A549 (cell line): Measurements from ENCODE around the gene DAB1. TPM values are rescaled to one million over a fixed set of nuclear protein-coding genes. Genes with fewer than 3 reads are reported as not detected.

Experiments
- ATAC-seq, 2 experiments: fragments of 200-7000 bp in 1 of 2; fragments of >200 bp in 1 of 2; cut with Nextera tagmentation in 1 of 2; cut with Tn5 transposase in 1 of 2; 3 replicates each; pipeline versions ENCODE4 v1.8.0 to v1.9.1; 2018 to 2020; ENCODE audit warnings: mild to moderate bottlenecking in 1 of 2, moderate library complexity in 1 of 2
- CTCF ChIA-PET: fragments of 300-600 bp; sonication (Branson Sonifier 250); formaldehyde crosslinking; extraction: SDS; loops from one replicate; lab custom pipeline; 2021; ENCODE audit warnings: antibody characterized with exemption, inconsistent platforms; lab: Yijun Ruan, JAX
- POLR2A ChIA-PET: fragments of 350-600 bp; formaldehyde crosslinking; extraction: SDS; loops from one replicate; lab custom pipeline; 2021; ENCODE audit warnings: antibody characterized with exemption, inconsistent platforms; lab: Yijun Ruan, JAX
- DNase-seq, 2 experiments: peaks; one replicate each; pipeline versions ENCODE4 v3.0.0 to v3.0.0-alpha.2; 2011 to 2016; ENCODE audit warnings: low read depth in 1 of 2, low spot score in 1 of 2
- FAIRE-seq: peaks from 2 replicates; lab custom pipeline; 2011; peaks lifted over from hg19 to GRCh38; lab: Jason Lieb, UNC
- H3K27ac ChIP-seq, 2 experiments: fragments of >200 bp; sonication (Bioruptor Twin); formaldehyde crosslinking; 3 replicates each; pipeline ENCODE4 v1.5.1; 2016 to 2017
- H3K4me1 ChIP-seq: fragments of >200 bp; sonication (Bioruptor Twin); formaldehyde crosslinking; 3 replicates; pipeline ENCODE4 v1.6.1; 2016
- H3K4me2 ChIP-seq: fragments of >200 bp; sonication (Bioruptor Twin); formaldehyde crosslinking; 3 replicates; pipeline ENCODE4 v1.6.1; 2016
- H3K4me3 ChIP-seq: fragments of >200 bp; sonication (Bioruptor Twin); formaldehyde crosslinking; 3 replicates; pipeline ENCODE4 v1.5.1; 2016
- H3K9me3 ChIP-seq: fragments of >200 bp; sonication (Bioruptor Twin); formaldehyde crosslinking; 3 replicates; pipeline ENCODE4 v1.6.1; 2016
- BHLHE40 ChIP-seq: IDR thresholded peaks from 2 replicates; pipeline ENCODE4 v1.6.1; 2012; ENCODE audit warnings: low read depth, low read length, inconsistent platforms
- CBX2 ChIP-seq: fragments of 200-600 bp; sonication (generic); IDR thresholded peaks from 2 replicates; pipeline ENCODE4 v1.6.1; 2016; ENCODE audit warnings: low read depth, mild to moderate bottlenecking, borderline replicate concordance
- CBX8 ChIP-seq: fragments of 200-600 bp; sonication (generic); IDR thresholded peaks from 2 replicates; pipeline ENCODE4 v1.6.1; 2016
- CHD2 ChIP-seq: fragments of 150-350 bp; IDR thresholded peaks from 2 replicates; pipeline ENCODE4 v1.6.1; 2014; ENCODE audit warnings: low read length; ENCODE audit not compliant: partially characterized antibody
- ESRRA ChIP-seq: fragments of 150-350 bp; IDR thresholded peaks from 2 replicates; pipeline ENCODE4 v1.6.1; 2014; ENCODE audit warnings: mild to moderate bottlenecking, low read length, borderline replicate concordance
- FOSB ChIP-seq: fragments of 250-450 bp; sonication (Bioruptor Pico); IDR thresholded peaks from 2 replicates; pipeline ENCODE4 v1.5.0; 2020; ENCODE audit warnings: mild to moderate bottlenecking, moderate library complexity
- FOSL2 ChIP-seq, 2 experiments: fragments of 450-650 bp in 1 of 2; fragments of >200 bp in 1 of 2; sonication (Bioruptor Twin) in 1 of 2; formaldehyde crosslinking; IDR thresholded peaks; 2 replicates each; pipeline versions ENCODE4 v1.5.0 to v1.6.1; 2016 to 2020; ENCODE audit warnings: mild to moderate bottlenecking in 1 of 2, moderate library complexity in 1 of 2
- FOXS1 ChIP-seq: fragments of 250-450 bp; sonication (Bioruptor Pico); IDR thresholded peaks from 2 replicates; pipeline ENCODE4 v1.5.0; 2020; ENCODE audit warnings: mild to moderate bottlenecking, moderate library complexity
- GATA3 ChIP-seq: IDR thresholded peaks from 2 replicates; pipeline ENCODE4 v1.6.1; 2012; ENCODE audit warnings: borderline replicate concordance
- HDAC2 ChIP-seq: fragments of 200-600 bp; sonication (generic); IDR thresholded peaks from 2 replicates; pipeline ENCODE4 v1.6.1; 2016
- HOXA7 ChIP-seq: fragments of 250-450 bp; sonication (Bioruptor Pico); IDR thresholded peaks from 2 replicates; pipeline ENCODE4 v1.5.0; 2020; ENCODE audit warnings: mild to moderate bottlenecking, moderate library complexity
- HOXB13 ChIP-seq: fragments of 250-450 bp; sonication (Bioruptor Pico); IDR thresholded peaks from 2 replicates; pipeline ENCODE4 v1.5.0; 2020; ENCODE audit warnings: low read depth, mild to moderate bottlenecking, moderate library complexity
- JUN ChIP-seq, 2 experiments: fragments of >200 bp; sonication (Bioruptor Twin); formaldehyde crosslinking; IDR thresholded peaks; 2 replicates in 1 of 2; 3 replicates in 1 of 2; pipeline ENCODE4 v1.6.1; 2016 to 2017
- KDM1A ChIP-seq: fragments of 200-600 bp; sonication (generic); IDR thresholded peaks from 2 replicates; pipeline ENCODE4 v1.6.1; 2016; ENCODE audit warnings: low read depth, mild to moderate bottlenecking
- KDM5A ChIP-seq: fragments of 200-600 bp; sonication (generic); IDR thresholded peaks from 2 replicates; pipeline ENCODE4 v1.6.1; 2016; ENCODE audit warnings: antibody characterized with exemption, mild to moderate bottlenecking
- MAFK ChIP-seq: fragments of 450-650 bp; IDR thresholded peaks from 2 replicates; pipeline ENCODE4 v1.6.1; 2014; ENCODE audit not compliant: partially characterized antibody
- NPAS2 ChIP-seq: fragments of 250-450 bp; sonication (Bioruptor Pico); IDR thresholded peaks from 2 replicates; pipeline ENCODE4 v1.8.0; 2022; ENCODE audit warnings: mild to moderate bottlenecking, moderate library complexity, borderline replicate concordance
- NR3C1 ChIP-seq: fragments of >200 bp; sonication (Bioruptor Twin); formaldehyde crosslinking; IDR thresholded peaks from 3 replicates; pipeline ENCODE4 v1.6.1; 2017
- POLR2AphosphoS2 ChIP-seq: conservative IDR thresholded peaks from 2 replicates; pipeline ENCODE4 v1.6.1; 2012; ENCODE audit warnings: low read length, improper control_type of control experiment, inconsistent platforms
- RAD21 ChIP-seq, 2 experiments: fragments of >200 bp in 1 of 2; sonication (Bioruptor Twin) in 1 of 2; formaldehyde crosslinking in 1 of 2; IDR thresholded peaks in 1 of 2; conservative IDR thresholded peaks in 1 of 2; 2 replicates in 1 of 2; 3 replicates in 1 of 2; pipeline ENCODE4 v1.6.1; 2012 to 2018; ENCODE audit warnings: inconsistent platforms in 1 of 2
- ZC3H11A ChIP-seq: fragments of 450-650 bp; IDR thresholded peaks from 2 replicates; pipeline ENCODE4 v1.6.1; 2014; ENCODE audit warnings: antibody characterized with exemption, mild to moderate bottlenecking
- WGBS: methylation state at CpG from one replicate; pipeline ENCODE4 v1.1.6; 2017; ENCODE audit errors: missing lambda C conversion rate; 5-methylcytosine and 5-hydroxymethylcytosine counted together
- polyA plus RNA-seq, 4 experiments: library from polyadenylated mRNA; depleted of rRNA in 3 of 4; stranded (reverse); fragments of >200 nt; fragmentation: RNase III in 1 of 4; extraction: RNeasy Plus Mini Kit Qiagen cat#74134 plus additional on column Dnase treatment in 1 of 4; gene quantifications; 2 replicates in 3 of 4; 3 replicates in 1 of 4; pipeline ENCODE4 v1.2.3, GENCODE V29; 2011 to 2017
- TF ChIP-seq, protein P1 (sequence below): fragments of 150-350 bp; IDR thresholded peaks from 2 replicates; pipeline ENCODE4 v1.6.1; 2014; ENCODE audit warnings: low read depth, mild to moderate bottlenecking, low read length
- TF ChIP-seq, protein P2 (sequence below): IDR thresholded peaks from 2 replicates; pipeline ENCODE4 v1.6.1; 2012
- TF ChIP-seq, protein P3 (sequence below): fragments of >200 bp; sonication (Bioruptor Twin); formaldehyde crosslinking; IDR thresholded peaks from 3 replicates; pipeline ENCODE4 v1.5.1; 2016
- TF ChIP-seq, protein P4 (sequence below): fragments of 200-600 bp; sonication (generic); IDR thresholded peaks from 2 replicates; pipeline ENCODE4 v1.6.1; 2016; ENCODE audit warnings: antibody characterized with exemption, mild to moderate bottlenecking, moderate library complexity
- TF ChIP-seq, protein P5 (sequence below): fragments of 250-450 bp; sonication (Bioruptor Pico); IDR thresholded peaks from 2 replicates; pipeline ENCODE4 v1.5.0; 2020; ENCODE audit warnings: low read depth, mild to moderate bottlenecking, moderate library complexity

Gene DAB1
- polyA plus RNA-seq, 2 of the 4 experiments (the other 2 are of a cell fraction): not detected

DNA sequence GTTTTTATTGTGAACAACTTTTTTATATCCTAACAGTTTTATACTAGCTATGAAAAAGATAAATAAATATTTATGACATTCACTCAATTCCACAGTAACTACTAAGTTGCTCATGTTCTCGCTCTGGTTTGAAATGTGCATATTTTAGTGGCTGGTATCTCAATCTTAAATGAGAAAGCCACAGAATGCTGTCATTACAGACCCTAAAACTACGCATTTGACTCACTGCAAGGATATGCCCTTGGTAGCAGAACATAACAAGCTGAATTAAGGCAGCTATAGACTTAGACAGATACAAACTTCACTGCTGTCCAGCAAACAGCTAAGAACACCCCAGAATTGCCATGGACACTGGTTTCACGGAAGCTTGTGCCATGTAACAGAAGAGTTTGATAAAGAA lies 19.0 kb downstream of the DAB1 start:
- no peaks in the 10 kb centered on the region for H3K9me3 ChIP-seq
- CTCF ChIA-PET: no interaction called here
- WGBS: 5% methylated on average over 3 of the region's 3 CpGs
- FAIRE-seq: no peak
- no peak overlapping the region for H3K27ac ChIP-seq
- TF ChIP-seq CBX8 (no peak), HOXB13 (CRISPR knock-in tag) (no peak), RAD21 (conservative IDR thresholded peaks at IDR 0.05 in 1 of 2, IDR thresholded peaks at IDR 0.05 in 1 of 2) (no peak), CHD2 (no peak), ESRRA (no peak), JUN (IDR thresholded peaks at IDR 0.05) (no peak), FOXS1 (CRISPR knock-in tag) (no peak)
- TF ChIP-seq, protein P1, sequence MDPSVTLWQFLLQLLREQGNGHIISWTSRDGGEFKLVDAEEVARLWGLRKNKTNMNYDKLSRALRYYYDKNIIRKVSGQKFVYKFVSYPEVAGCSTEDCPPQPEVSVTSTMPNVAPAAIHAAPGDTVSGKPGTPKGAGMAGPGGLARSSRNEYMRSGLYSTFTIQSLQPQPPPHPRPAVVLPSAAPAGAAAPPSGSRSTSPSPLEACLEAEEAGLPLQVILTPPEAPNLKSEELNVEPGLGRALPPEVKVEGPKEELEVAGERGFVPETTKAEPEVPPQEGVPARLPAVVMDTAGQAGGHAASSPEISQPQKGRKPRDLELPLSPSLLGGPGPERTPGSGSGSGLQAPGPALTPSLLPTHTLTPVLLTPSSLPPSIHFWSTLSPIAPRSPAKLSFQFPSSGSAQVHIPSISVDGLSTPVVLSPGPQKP: no peak
- TF ChIP-seq, all 56 proteins: peak for 0
- Histone ChIP-seq H3K4me1 (no peaks in the 10 kb centered on the region), H3K4me2 (no peak overlapping the region), H3K4me3 (no peak overlapping the region)
- POLR2A ChIA-PET: no interaction called here
- ATAC-seq (no peak), DNase-seq (no peak)

DNA sequence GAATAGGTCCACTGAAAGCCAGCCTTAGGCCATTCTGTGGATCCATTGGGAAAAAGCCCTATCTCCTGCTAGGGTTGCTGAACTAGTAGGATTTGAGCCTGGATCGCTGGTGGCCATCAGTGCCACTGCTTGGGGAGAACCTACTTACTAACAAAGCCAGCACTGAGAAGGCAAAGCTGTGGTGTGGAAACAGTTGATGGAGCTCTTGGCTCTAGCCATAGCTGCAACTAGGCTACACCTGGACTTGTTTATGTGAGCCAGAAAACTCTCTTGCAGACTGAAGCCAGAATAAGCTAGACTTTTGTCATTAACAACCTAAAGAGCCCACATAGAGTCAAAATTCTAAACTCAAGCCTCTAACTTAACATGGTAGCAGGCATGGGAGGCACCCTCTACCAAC lies 20.7 kb downstream of the DAB1 start:
- H3K4me1 ChIP-seq: no peaks in the 10 kb centered on the region
- FAIRE-seq (no peak), DNase-seq (no peak), ATAC-seq (no peak)
- ChIA-PET CTCF (no interaction called here), POLR2A (no interaction called here)
- TF ChIP-seq KDM5A: no peak
- TF ChIP-seq, protein P2, sequence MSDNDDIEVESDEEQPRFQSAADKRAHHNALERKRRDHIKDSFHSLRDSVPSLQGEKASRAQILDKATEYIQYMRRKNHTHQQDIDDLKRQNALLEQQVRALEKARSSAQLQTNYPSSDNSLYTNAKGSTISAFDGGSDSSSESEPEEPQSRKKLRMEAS: no peak
- TF ChIP-seq KDM1A: no peak
- TF ChIP-seq HOXA7: no peak
- TF ChIP-seq MAFK: no peak
- TF ChIP-seq BHLHE40: no peak
- no peak for TF ChIP-seq FOSL2 (IDR thresholded peaks at IDR 0.05)
- TF ChIP-seq FOSL2 (CRISPR knock-in tag; IDR thresholded peaks at IDR 0.05): no peak
- no peak overlapping the region for H3K4me2 ChIP-seq
- H3K4me3 ChIP-seq: no peak overlapping the region
- 0% methylated on average over 1 of the region's 1 CpG for WGBS
- no peaks in the 10 kb centered on the region for H3K9me3 ChIP-seq
- H3K27ac ChIP-seq: no peak overlapping the region

DNA sequence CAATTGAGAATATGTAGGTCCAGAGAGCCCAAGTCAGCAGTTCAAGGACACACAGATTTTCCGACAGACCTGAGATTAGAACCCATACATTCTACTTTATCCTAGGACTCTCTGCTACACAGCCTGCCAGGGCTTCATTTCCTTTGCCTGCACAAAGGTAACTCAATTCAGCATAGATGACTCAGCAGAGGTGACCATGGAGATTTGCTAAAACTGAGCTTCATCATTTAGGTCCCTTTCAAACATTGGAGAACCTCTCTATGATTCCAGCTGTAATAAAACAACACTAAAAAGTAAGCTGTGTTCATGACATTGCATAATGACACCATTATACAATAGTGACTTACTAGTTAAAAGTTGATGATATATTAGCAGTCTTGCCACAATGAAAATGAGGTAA lies 22.2 kb downstream of the DAB1 start:
- H3K4me2 ChIP-seq: no peak overlapping the region
- ChIA-PET POLR2A (no interaction called here), CTCF (no interaction called here)
- 0% methylated on average over 1 of the region's 1 CpG for WGBS
- DNase-seq (no peak), ATAC-seq (no peak), FAIRE-seq (no peak)
- no peaks in the 10 kb centered on the region for H3K9me3 ChIP-seq
- no peak overlapping the region for H3K4me3 ChIP-seq
- no peaks in the 10 kb centered on the region for H3K4me1 ChIP-seq
- H3K27ac ChIP-seq: no peak overlapping the region
- TF ChIP-seq, protein P2: no peak
- TF ChIP-seq KDM5A: no peak
- TF ChIP-seq ESRRA: no peak
- TF ChIP-seq CBX2: no peak
- TF ChIP-seq, protein P3, sequence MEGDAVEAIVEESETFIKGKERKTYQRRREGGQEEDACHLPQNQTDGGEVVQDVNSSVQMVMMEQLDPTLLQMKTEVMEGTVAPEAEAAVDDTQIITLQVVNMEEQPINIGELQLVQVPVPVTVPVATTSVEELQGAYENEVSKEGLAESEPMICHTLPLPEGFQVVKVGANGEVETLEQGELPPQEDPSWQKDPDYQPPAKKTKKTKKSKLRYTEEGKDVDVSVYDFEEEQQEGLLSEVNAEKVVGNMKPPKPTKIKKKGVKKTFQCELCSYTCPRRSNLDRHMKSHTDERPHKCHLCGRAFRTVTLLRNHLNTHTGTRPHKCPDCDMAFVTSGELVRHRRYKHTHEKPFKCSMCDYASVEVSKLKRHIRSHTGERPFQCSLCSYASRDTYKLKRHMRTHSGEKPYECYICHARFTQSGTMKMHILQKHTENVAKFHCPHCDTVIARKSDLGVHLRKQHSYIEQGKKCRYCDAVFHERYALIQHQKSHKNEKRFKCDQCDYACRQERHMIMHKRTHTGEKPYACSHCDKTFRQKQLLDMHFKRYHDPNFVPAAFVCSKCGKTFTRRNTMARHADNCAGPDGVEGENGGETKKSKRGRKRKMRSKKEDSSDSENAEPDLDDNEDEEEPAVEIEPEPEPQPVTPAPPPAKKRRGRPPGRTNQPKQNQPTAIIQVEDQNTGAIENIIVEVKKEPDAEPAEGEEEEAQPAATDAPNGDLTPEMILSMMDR: no peak
- TF ChIP-seq FOSB (CRISPR knock-in tag): no peak
- no peak for TF ChIP-seq NR3C1
- TF ChIP-seq, protein P4, sequence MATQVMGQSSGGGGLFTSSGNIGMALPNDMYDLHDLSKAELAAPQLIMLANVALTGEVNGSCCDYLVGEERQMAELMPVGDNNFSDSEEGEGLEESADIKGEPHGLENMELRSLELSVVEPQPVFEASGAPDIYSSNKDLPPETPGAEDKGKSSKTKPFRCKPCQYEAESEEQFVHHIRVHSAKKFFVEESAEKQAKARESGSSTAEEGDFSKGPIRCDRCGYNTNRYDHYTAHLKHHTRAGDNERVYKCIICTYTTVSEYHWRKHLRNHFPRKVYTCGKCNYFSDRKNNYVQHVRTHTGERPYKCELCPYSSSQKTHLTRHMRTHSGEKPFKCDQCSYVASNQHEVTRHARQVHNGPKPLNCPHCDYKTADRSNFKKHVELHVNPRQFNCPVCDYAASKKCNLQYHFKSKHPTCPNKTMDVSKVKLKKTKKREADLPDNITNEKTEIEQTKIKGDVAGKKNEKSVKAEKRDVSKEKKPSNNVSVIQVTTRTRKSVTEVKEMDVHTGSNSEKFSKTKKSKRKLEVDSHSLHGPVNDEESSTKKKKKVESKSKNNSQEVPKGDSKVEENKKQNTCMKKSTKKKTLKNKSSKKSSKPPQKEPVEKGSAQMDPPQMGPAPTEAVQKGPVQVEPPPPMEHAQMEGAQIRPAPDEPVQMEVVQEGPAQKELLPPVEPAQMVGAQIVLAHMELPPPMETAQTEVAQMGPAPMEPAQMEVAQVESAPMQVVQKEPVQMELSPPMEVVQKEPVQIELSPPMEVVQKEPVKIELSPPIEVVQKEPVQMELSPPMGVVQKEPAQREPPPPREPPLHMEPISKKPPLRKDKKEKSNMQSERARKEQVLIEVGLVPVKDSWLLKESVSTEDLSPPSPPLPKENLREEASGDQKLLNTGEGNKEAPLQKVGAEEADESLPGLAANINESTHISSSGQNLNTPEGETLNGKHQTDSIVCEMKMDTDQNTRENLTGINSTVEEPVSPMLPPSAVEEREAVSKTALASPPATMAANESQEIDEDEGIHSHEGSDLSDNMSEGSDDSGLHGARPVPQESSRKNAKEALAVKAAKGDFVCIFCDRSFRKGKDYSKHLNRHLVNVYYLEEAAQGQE: no peak
- TF ChIP-seq, protein P5, sequence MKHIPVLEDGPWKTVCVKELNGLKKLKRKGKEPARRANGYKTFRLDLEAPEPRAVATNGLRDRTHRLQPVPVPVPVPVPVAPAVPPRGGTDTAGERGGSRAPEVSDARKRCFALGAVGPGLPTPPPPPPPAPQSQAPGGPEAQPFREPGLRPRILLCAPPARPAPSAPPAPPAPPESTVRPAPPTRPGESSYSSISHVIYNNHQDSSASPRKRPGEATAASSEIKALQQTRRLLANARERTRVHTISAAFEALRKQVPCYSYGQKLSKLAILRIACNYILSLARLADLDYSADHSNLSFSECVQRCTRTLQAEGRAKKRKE (CRISPR knock-in tag): no peak
- no peak for TF ChIP-seq MAFK
- TF ChIP-seq HDAC2: no peak
- no peak for TF ChIP-seq GATA3
- TF ChIP-seq POLR2AphosphoS2: no peak
- TF ChIP-seq ZC3H11A: no peak
- TF ChIP-seq NPAS2 (CRISPR knock-in tag): no peak
- TF ChIP-seq, protein P1: no peak
